Fibroblast of lung (primary cell): ENCODE measurements around the gene TCF12.

Source experiments
- EZH2 ChIP-seq: IDR thresholded peaks from 2 replicates; pipeline ENCODE4 v1.5.1; 2012; ENCODE audit warnings: low read length, control low read depth, mild to moderate bottlenecking; ENCODE audit errors: missing control alignments
- TF ChIP-seq, protein P1 (sequence below), 2 donors: IDR thresholded peaks in 1 of 2; conservative IDR thresholded peaks in 1 of 2; 1 replicate in 1 of 2; 2 replicates in 1 of 2; pipeline ENCODE4 v1.5.1; 2011 to 2012; ENCODE audit warnings: low read length in 2 of 2, control low read depth in 1 of 2, inconsistent platforms in 1 of 2, low read depth in 1 of 2, mild to moderate bottlenecking in 1 of 2

DNA sequence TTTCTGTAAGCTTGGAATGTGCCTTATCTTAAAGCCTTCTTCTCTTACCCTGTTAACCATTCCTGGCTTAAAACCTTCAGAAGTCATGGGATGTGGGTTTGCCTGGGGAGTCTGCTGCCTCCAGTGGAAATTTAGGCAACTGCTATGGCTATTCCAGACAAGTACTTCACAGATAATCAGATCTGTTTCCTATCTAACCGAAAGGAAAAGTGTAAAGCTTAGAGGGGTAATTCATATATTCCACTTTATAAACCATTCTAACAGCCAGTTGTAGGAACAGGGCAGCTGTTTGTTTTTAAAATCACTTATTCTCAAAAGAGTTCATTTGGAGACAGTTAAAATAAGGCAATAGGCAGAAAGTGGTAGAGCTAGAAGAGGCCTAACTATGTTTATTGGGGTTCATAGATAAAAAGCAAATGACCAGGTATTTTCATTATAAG is 219.9 kb downstream of the TCF12 start:
- TF ChIP-seq, protein P1, sequence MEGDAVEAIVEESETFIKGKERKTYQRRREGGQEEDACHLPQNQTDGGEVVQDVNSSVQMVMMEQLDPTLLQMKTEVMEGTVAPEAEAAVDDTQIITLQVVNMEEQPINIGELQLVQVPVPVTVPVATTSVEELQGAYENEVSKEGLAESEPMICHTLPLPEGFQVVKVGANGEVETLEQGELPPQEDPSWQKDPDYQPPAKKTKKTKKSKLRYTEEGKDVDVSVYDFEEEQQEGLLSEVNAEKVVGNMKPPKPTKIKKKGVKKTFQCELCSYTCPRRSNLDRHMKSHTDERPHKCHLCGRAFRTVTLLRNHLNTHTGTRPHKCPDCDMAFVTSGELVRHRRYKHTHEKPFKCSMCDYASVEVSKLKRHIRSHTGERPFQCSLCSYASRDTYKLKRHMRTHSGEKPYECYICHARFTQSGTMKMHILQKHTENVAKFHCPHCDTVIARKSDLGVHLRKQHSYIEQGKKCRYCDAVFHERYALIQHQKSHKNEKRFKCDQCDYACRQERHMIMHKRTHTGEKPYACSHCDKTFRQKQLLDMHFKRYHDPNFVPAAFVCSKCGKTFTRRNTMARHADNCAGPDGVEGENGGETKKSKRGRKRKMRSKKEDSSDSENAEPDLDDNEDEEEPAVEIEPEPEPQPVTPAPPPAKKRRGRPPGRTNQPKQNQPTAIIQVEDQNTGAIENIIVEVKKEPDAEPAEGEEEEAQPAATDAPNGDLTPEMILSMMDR (conservative IDR thresholded peaks at IDR 0.05 in 1 of 2, IDR thresholded peaks at IDR 0.05 in 1 of 2; ENCODE audit: low read depth in 1 of 2, low read length in 2 of 2), result peak; percentile 86 to 91
- TF ChIP-seq EZH2, result no peak
